H9 (cell line): Measurements from ENCODE around the gene SOX18. TPM values are rescaled to one million over a fixed set of nuclear protein-coding genes. Genes with fewer than 3 reads are reported as not detected.

ENCODE experiments used
- DNase-seq: peaks from one replicate; pipeline ENCODE4 v3.0.0-alpha.2; 2017
- H2AFZ ChIP-seq: one replicate; pipeline ENCODE4 v1.6.1; 2013; ENCODE audit warnings: mild to moderate bottlenecking, low read length, control low read depth, moderate library complexity
- H2AK5ac ChIP-seq: 2 replicates; pipeline ENCODE4 v1.6.1; 2013; ENCODE audit warnings: low read length, control low read depth, mixed read lengths; ENCODE audit not compliant: insufficient read length
- H2BK120ac ChIP-seq: one replicate; pipeline ENCODE4 v1.6.1; 2013; ENCODE audit warnings: low read depth, mild to moderate bottlenecking, low read length, control low read depth, inconsistent platforms; ENCODE audit not compliant: poor library complexity, severe bottlenecking
- H2BK12ac ChIP-seq: 2 replicates; pipeline ENCODE4 v1.6.1; 2013; ENCODE audit warnings: low read length, control low read depth, mixed read lengths, low read depth; ENCODE audit not compliant: insufficient read length
- H2BK15ac ChIP-seq: 2 replicates; pipeline ENCODE4 v1.6.1; 2013; ENCODE audit warnings: low read depth, low read length, control low read depth
- H2BK20ac ChIP-seq: one replicate; pipeline ENCODE4 v1.6.1; 2013; ENCODE audit warnings: low read depth, mild to moderate bottlenecking, low read length, control low read depth, inconsistent platforms; ENCODE audit not compliant: poor library complexity, severe bottlenecking
- H2BK5ac ChIP-seq: 2 replicates; pipeline ENCODE4 v1.6.1; 2013; ENCODE audit warnings: low read length, control low read depth, mixed read lengths; ENCODE audit not compliant: insufficient read length
- H3K14ac ChIP-seq: 2 replicates; pipeline ENCODE4 v1.6.1; 2013; ENCODE audit warnings: low read length, control low read depth; ENCODE audit not compliant: insufficient read depth
- H3K18ac ChIP-seq: 2 replicates; pipeline ENCODE4 v1.6.1; 2013; ENCODE audit warnings: low read depth, mild to moderate bottlenecking, mixed read lengths, low read length, control low read depth; ENCODE audit not compliant: insufficient read length
- H3K23ac ChIP-seq: 2 replicates; pipeline ENCODE4 v1.6.1; 2013; ENCODE audit warnings: low read length, control low read depth, mixed read lengths, low read depth; ENCODE audit not compliant: insufficient read length
- H3K23me2 ChIP-seq: 2 replicates; pipeline ENCODE4 v1.6.1; 2013; ENCODE audit warnings: low read depth, mild to moderate bottlenecking, mixed read lengths, low read length, control low read depth; ENCODE audit not compliant: insufficient read length, poor library complexity, severe bottlenecking
- H3K27ac ChIP-seq: 2 replicates; pipeline ENCODE4 v1.5.1; 2013; ENCODE audit warnings: low read length, control low read depth, mixed read lengths, low read depth; ENCODE audit not compliant: insufficient read length
- H3K27me3 ChIP-seq: 2 replicates; pipeline ENCODE4 v1.6.1; 2013; ENCODE audit warnings: low read length, control low read depth, inconsistent platforms; ENCODE audit not compliant: insufficient read depth
- H3K4ac ChIP-seq: 2 replicates; pipeline ENCODE4 v1.6.1; 2013; ENCODE audit warnings: low read depth, mild to moderate bottlenecking, control low read depth, inconsistent platforms, low read length, moderate library complexity
- H3K4me1 ChIP-seq: 2 replicates; pipeline ENCODE4 v1.6.1; 2013; ENCODE audit warnings: low read length, control low read depth, inconsistent platforms; ENCODE audit not compliant: insufficient read depth
- H3K4me2 ChIP-seq: 2 replicates; pipeline ENCODE4 v1.6.1; 2013; ENCODE audit warnings: low read length, control low read depth, mixed read lengths; ENCODE audit not compliant: insufficient read length, insufficient read depth
- H3K56ac ChIP-seq: 2 replicates; pipeline ENCODE4 v1.6.1; 2013; ENCODE audit warnings: low read depth, mild to moderate bottlenecking, mixed read lengths, low read length, control low read depth; ENCODE audit not compliant: insufficient read length
- H3K79me1 ChIP-seq: 2 replicates; pipeline ENCODE4 v1.6.1; 2013; ENCODE audit warnings: low read depth, mild to moderate bottlenecking, moderate library complexity, low read length, control low read depth, inconsistent platforms; ENCODE audit not compliant: insufficient read depth, poor library complexity, severe bottlenecking
- H3K79me2 ChIP-seq: 2 replicates; pipeline ENCODE4 v1.6.1; 2013; ENCODE audit warnings: low read length, control low read depth, inconsistent platforms; ENCODE audit not compliant: insufficient read depth
- H3K9ac ChIP-seq: 2 replicates; pipeline ENCODE4 v1.6.1; 2013; ENCODE audit warnings: low read length, control low read depth, mixed read lengths; ENCODE audit not compliant: insufficient read length; ENCODE audit errors: extremely low read depth
- H3K9me3 ChIP-seq: one replicate; pipeline ENCODE4 v1.6.1; 2013; ENCODE audit warnings: low read depth, low read length, inconsistent platforms; ENCODE audit not compliant: control insufficient read depth
- H3T11ph ChIP-seq: one replicate; pipeline ENCODE4 v1.6.1; 2013; ENCODE audit warnings: mild to moderate bottlenecking, low read length, control low read depth, inconsistent platforms
- H4K20me1 ChIP-seq: one replicate; pipeline ENCODE4 v1.6.1; 2013; ENCODE audit not compliant: control insufficient read depth, insufficient read length, insufficient read depth
- H4K5ac ChIP-seq: 2 replicates; pipeline ENCODE4 v1.6.1; 2013; ENCODE audit warnings: low read depth, mild to moderate bottlenecking, mixed read lengths, low read length, control low read depth; ENCODE audit not compliant: insufficient read length
- H4K8ac ChIP-seq: replicated peaks from 2 replicates; pipeline ENCODE4 v1.6.1; 2013; ENCODE audit warnings: low read length, control low read depth, mixed read lengths, low read depth; ENCODE audit not compliant: insufficient read length
- H4K91ac ChIP-seq: 2 replicates; pipeline ENCODE4 v1.6.1; 2013; ENCODE audit warnings: low read depth, mild to moderate bottlenecking, moderate library complexity, mixed read lengths, low read length, control low read depth; ENCODE audit not compliant: insufficient read length
- H3K27ac Mint-ChIP-seq, 3 experiments: 2 replicates in 2 of 3; 3 replicates in 1 of 3; pipeline ENCODE4 v1.8.0; 2020 to 2021; ENCODE audit warnings: mixed read lengths in 3 of 3, mild to moderate bottlenecking in 1 of 3, moderate library complexity in 1 of 3
- H3K27me3 Mint-ChIP-seq: 2 replicates; pipeline ENCODE4 v1.8.0; 2021; ENCODE audit warnings: low read depth, mild to moderate bottlenecking, moderate library complexity, mixed read lengths
- H3K36me3 Mint-ChIP-seq, 3 experiments: 2 replicates in 2 of 3; 3 replicates in 1 of 3; pipeline ENCODE4 v1.8.0; 2020 to 2021; ENCODE audit warnings: low read depth in 3 of 3, mixed read lengths in 3 of 3; ENCODE audit not compliant: insufficient read depth in 1 of 3
- H3K4me1 Mint-ChIP-seq, 2 experiments: 2 replicates each; pipeline ENCODE4 v1.8.0; 2020; ENCODE audit warnings: mixed read lengths in 2 of 2
- H3K4me3 Mint-ChIP-seq, 2 experiments: 2 replicates in 1 of 2; 3 replicates in 1 of 2; pipeline ENCODE4 v1.8.0; 2020 to 2021; ENCODE audit warnings: mild to moderate bottlenecking in 2 of 2, mixed read lengths in 2 of 2, moderate library complexity in 1 of 2
- H3K9me3 Mint-ChIP-seq, 2 experiments: 2 replicates in 1 of 2; 3 replicates in 1 of 2; pipeline ENCODE4 v1.8.0; 2020; ENCODE audit warnings: mild to moderate bottlenecking in 2 of 2, mixed read lengths in 2 of 2, moderate library complexity in 1 of 2
- CTCF ChIP-seq: fragments of 200-600 bp; sonication (generic); conservative IDR thresholded peaks from 3 replicates; pipeline ENCODE4 v1.8.0; 2021; ENCODE audit warnings: antibody characterized with exemption, mild to moderate bottlenecking
- WGBS: extraction: QIAGEN DNeasy Blood & Tissue Kit; methylation state at CpG from one replicate; pipeline ENCODE4 v1.1.7; 2013; ENCODE audit warnings: missing lambda C conversion rate, low lambda C conversion rate, mixed read lengths; ENCODE audit not compliant: insufficient read length; ENCODE audit errors: extremely low coverage; 5-methylcytosine and 5-hydroxymethylcytosine counted together
- total RNA-seq: library from RNA; stranded (reverse); gene quantifications from 2 replicates; pipeline ENCODE4 v1.2.1, GENCODE V29; 2021

Gene SOX18
- total RNA-seq, 1 experiment from 2014 or later = 2.0 TPM

GRCh38 chr20:64082820-64083377 lies 33.5 kb upstream of the SOX18 start:
- no peak overlapping the region for H3K18ac ChIP-seq
- no peaks in the 10 kb centered on the region for H3K79me2 ChIP-seq
- H3T11ph ChIP-seq = no peak overlapping the region
- peaks cover 63% of the 10 kb centered on the region for H3K27me3 Mint-ChIP-seq
- H3K79me1 ChIP-seq = no peaks in the 10 kb centered on the region
- peaks cover 31 to 44% of the 10 kb centered on the region in 2 experiments for H3K4me1 Mint-ChIP-seq
- TF ChIP-seq CTCF = no peak
- H3K36me3 Mint-ChIP-seq = no peaks in the 10 kb centered on the region; a peak in 1 of 7 replicates
- DNase-seq = no peak
- peak overlapping the region; percentile 66 for H3K4me2 ChIP-seq
- no peak overlapping the region for H2BK15ac ChIP-seq
- peaks cover 5 to 7% of the 10 kb centered on the region in 2 experiments; a peak in 4 of 5 replicates for H3K9me3 Mint-ChIP-seq
- WGBS = no CpG with 5 or more reads among the region's 13 CpGs
- H4K20me1 ChIP-seq = no peaks in the 10 kb centered on the region
- H2AFZ ChIP-seq = no peak overlapping the region
- no peaks in the 10 kb centered on the region for H3K9me3 ChIP-seq
- H2BK5ac ChIP-seq = no peak overlapping the region
- no peak overlapping the region for H3K14ac ChIP-seq
- H3K4me3 Mint-ChIP-seq = peak overlapping the region; percentile 50 to 77
- no peak overlapping the region for H2BK20ac ChIP-seq
- H4K91ac ChIP-seq = no peak overlapping the region
- H3K56ac ChIP-seq = no peak overlapping the region
- no peak overlapping the region for H4K8ac ChIP-seq
- no peak overlapping the region for H2BK12ac ChIP-seq
- no peak overlapping the region for H3K9ac ChIP-seq
- no peak overlapping the region for H3K27ac ChIP-seq
- no peak overlapping the region for H3K4ac ChIP-seq
- no peak overlapping the region for H3K23ac ChIP-seq
- no peak overlapping the region for H2AK5ac ChIP-seq
- no peaks in the 10 kb centered on the region; the same call in 1 of the 2 replicates for H3K4me1 ChIP-seq
- H4K5ac ChIP-seq = no peak overlapping the region
- no peak overlapping the region for H2BK120ac ChIP-seq
- H3K27me3 ChIP-seq = peaks cover 5% of the 10 kb centered on the region; the same call in 1 of the 2 replicates
- H3K23me2 ChIP-seq = peaks cover 20% of the 10 kb centered on the region
- no peak overlapping the region; a peak in 1 of 7 replicates for H3K27ac Mint-ChIP-seq
